ENCODE measurements around the gene C1QTNF12. TPM values are rescaled to one million over a fixed set of nuclear protein-coding genes. Genes with fewer than 3 reads are reported as not detected.

Gene C1QTNF12
- total RNA-seq, 1 experiment from 2014 or later: 4.4 TPM

- no peak overlapping the region for H3K9ac ChIP-seq (ENCODE audit: extremely low read depth, insufficient read length, low read length)
- no peak overlapping the region for H2AFZ ChIP-seq (ENCODE audit: low read length)
- H2BK120ac ChIP-seq (ENCODE audit: low read depth, low read length, poor library complexity, severe bottlenecking): no peak overlapping the region
- no peaks in the 10 kb centered on the region for H3K79me1 ChIP-seq (ENCODE audit: insufficient read depth, low read depth, low read length, poor library complexity, severe bottlenecking)
- no peak overlapping the region for H3K4me2 ChIP-seq (ENCODE audit: insufficient read depth, insufficient read length, low read length)
- H4K5ac ChIP-seq (ENCODE audit: insufficient read length, low read depth, low read length): no peak overlapping the region
- no peak overlapping the region for H2BK5ac ChIP-seq (ENCODE audit: insufficient read length, low read length)
- no peaks in the 10 kb centered on the region for H3K23me2 ChIP-seq (ENCODE audit: insufficient read length, low read depth, low read length, poor library complexity, severe bottlenecking)
- peaks cover 0 to 9% of the 10 kb centered on the region in 2 experiments for H3K4me1 Mint-ChIP-seq
- H2BK20ac ChIP-seq (ENCODE audit: low read depth, low read length, poor library complexity, severe bottlenecking): no peak overlapping the region
- no peak overlapping the region for H3K18ac ChIP-seq (ENCODE audit: insufficient read length, low read depth, low read length)
- no CpG with 5 or more reads among the region's 26 CpGs for WGBS (ENCODE audit: extremely low coverage, insufficient read length, low lambda C conversion rate)
- no peak for TF ChIP-seq CTCF (conservative IDR thresholded peaks at IDR 0.05)
- H4K91ac ChIP-seq (ENCODE audit: insufficient read length, low read depth, low read length): no peak overlapping the region
- no peaks in the 10 kb centered on the region for H3K79me2 ChIP-seq (ENCODE audit: insufficient read depth, low read length)
- no peak overlapping the region for H3K56ac ChIP-seq (ENCODE audit: insufficient read length, low read depth, low read length)
- H3K27ac Mint-ChIP-seq: no peak overlapping the region
- H3K9me3 Mint-ChIP-seq: no peaks in the 10 kb centered on the region
- peaks cover 6% of the 10 kb centered on the region for H3K27me3 Mint-ChIP-seq (ENCODE audit: low read depth)
- no peaks in the 10 kb centered on the region for H3K9me3 ChIP-seq (ENCODE audit: control insufficient read depth, low read depth, low read length)
- H4K8ac ChIP-seq (replicated peaks; ENCODE audit: insufficient read length, low read depth, low read length): no peak overlapping the region
- H3K4me1 ChIP-seq (ENCODE audit: insufficient read depth, low read length): no peaks in the 10 kb centered on the region
- H4K20me1 ChIP-seq (ENCODE audit: control insufficient read depth, insufficient read depth, insufficient read length): no peaks in the 10 kb centered on the region
- no peaks in the 10 kb centered on the region for H3K27me3 ChIP-seq (ENCODE audit: insufficient read depth, low read length)
- H2AK5ac ChIP-seq (ENCODE audit: insufficient read length, low read length): no peak overlapping the region
- no peak overlapping the region for H3K27ac ChIP-seq (ENCODE audit: insufficient read length, low read depth, low read length)
- no peak overlapping the region for H3K4me3 Mint-ChIP-seq
- no peak overlapping the region for H3K14ac ChIP-seq (ENCODE audit: insufficient read depth, low read length)
- no peak overlapping the region for H3K4ac ChIP-seq (ENCODE audit: low read depth, low read length)
- H3K23ac ChIP-seq (ENCODE audit: insufficient read length, low read depth, low read length): no peak overlapping the region
- no peak for DNase-seq
- H3K36me3 Mint-ChIP-seq (ENCODE audit: insufficient read depth in 1 of 3, low read depth in 3 of 3): no peaks in the 10 kb centered on the region
- H2BK15ac ChIP-seq (ENCODE audit: low read depth, low read length): no peak overlapping the region
- no peak overlapping the region for H3T11ph ChIP-seq (ENCODE audit: low read length)
- no peak overlapping the region for H2BK12ac ChIP-seq (ENCODE audit: insufficient read length, low read depth, low read length)
These were observed 4.8 kb downstream of the C1QTNF12 start for GRCh38 chr1:1241588-1242219.
